ENCODE data around the gene GNPDA1.
A peak's percentile ranks its signal among the peaks of the same experiment; 100 is the strongest.

The GNPDA1 gene

DNA sequence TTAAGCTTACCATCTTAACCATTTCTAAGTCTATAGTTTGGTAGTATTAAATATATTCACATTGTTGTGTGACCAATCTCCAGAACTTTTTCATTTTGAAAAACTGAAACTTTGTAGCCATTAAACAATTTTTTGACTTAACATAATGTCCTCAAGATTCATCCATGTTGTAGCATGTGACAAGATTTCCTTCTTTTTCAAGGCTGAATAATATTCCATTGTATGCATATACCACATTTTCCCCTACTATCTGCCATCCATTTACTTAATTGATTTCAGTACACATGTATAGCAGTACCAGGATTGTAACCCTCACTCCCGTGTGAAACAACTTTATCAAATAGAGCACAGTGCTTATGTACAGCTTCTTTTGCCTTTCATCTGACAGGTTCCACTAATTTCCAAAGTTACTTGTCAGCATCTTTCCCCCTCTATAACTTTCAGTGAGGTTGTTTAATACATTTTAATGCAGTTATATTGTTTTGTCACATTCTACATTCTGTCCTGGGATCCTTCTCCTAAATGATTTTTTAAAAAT, 7.4 kb upstream of the GNPDA1 start:
- no peak for DNase-seq

DNA sequence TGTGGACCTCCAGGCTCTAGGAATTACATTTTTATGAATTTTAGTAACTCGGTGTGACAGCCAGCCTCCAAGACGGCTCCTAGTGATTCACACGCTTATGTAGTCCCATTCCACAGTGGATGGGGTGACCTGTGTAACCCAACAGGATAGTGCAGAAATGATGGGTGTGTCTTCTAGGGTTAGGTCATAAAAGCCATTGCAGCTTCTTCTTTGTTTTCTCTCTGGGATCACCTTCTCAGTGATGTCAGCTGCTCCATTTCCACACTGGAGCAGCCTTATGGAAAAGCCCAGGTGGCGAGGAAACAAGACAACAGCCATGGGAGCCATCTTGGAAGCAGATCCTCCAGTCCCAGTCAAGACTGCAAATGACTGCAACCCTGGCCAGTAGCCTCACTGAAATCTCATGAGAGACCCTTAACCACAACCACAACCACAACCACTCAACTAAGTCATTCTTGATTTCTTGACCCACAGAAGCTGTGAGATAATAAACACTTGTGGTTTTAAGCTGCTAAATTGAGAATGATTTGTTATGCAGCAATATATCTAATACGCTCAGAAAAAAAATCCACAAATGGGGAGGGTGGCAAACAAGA, 5.1 kb upstream of the GNPDA1 start:
- no peak for DNase-seq

DNA sequence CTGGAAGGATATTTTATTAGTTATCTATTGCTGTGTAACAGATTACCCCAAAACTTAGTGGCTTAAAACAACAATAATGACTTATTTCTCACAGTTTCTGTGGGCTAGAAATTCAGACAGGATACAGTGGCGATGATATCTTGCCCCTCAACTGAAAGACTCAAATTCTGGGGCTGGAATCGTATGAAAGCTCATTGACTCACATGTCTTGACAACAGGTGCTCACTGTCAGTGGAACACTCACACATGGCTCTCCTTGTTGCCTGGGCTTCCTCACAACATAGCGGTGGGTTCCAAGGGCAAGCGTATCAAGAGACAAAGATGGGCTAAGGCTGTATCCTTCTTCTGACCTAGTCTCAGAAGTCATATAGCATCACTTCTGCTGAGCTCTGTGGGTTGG, 3.7 kb upstream of the GNPDA1 start:
- no peak for DNase-seq

DNA sequence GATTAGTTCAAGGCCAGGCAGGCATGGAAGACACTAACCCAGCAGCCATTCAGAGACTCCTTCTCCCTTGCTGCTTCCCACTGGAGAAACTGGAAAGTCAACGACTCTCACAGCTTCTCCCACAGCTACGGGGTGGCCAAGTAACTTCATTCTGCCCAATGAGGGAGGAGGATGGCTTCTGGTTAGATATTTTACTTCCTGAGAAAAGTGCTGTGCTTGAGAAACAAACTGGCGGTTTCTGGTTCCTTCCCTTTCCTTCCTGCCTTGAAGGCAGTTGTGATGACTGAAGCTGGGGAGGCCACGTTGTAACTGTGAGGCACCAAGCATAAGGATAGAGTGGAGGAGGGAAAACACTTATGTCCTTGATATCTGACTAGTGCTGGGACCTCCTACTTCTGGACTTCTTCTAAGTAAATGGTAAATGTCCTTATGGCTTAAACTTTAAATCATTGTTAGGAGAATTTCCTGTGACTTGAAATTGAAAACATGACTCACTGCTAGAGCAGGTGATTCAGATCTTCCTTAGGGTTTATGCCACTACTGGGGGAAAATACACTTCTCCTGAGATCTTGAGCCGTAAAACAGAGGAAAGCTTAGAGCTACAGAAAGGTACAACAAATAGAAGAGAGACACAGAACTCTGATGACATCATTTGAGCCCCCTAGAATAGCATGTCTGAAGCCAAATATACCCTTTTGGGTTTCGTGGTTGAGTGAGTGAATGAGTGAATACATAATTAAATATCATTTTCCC, 3.1 kb upstream of the GNPDA1 start:
- DNase-seq, result no peak

DNA sequence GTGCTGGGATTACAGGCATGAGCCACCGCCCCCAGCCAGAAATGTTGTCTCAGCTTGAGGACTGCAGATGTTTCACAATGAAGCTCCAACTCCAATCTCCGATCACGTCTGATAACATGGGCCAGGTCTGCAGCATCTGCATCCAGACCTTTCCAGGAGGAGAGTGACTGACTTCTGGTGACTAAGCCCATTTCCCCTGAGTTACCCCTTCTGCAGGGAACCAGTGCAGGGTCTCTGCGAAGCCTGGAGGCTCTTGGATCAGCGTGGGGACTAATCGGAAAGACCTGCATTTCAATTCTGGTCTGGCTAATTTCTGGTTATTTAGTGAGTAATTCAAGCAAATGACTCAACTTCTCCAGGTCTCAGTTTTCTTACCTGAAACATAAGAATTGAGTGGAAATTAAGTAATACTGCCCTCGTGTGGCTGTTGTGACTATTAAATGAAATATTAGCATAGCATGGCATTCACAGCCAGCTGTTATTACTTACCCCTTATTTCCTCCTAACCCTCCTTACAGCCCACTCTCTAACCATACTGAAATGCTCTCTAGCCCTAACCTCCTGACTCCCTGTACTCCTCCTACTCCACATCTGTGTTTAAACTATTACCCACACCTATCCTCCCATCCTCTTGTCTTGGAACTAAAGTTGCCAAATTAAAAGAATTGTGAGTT, 2.2 kb upstream of the GNPDA1 start:
- peak; percentile 49 for DNase-seq

DNA sequence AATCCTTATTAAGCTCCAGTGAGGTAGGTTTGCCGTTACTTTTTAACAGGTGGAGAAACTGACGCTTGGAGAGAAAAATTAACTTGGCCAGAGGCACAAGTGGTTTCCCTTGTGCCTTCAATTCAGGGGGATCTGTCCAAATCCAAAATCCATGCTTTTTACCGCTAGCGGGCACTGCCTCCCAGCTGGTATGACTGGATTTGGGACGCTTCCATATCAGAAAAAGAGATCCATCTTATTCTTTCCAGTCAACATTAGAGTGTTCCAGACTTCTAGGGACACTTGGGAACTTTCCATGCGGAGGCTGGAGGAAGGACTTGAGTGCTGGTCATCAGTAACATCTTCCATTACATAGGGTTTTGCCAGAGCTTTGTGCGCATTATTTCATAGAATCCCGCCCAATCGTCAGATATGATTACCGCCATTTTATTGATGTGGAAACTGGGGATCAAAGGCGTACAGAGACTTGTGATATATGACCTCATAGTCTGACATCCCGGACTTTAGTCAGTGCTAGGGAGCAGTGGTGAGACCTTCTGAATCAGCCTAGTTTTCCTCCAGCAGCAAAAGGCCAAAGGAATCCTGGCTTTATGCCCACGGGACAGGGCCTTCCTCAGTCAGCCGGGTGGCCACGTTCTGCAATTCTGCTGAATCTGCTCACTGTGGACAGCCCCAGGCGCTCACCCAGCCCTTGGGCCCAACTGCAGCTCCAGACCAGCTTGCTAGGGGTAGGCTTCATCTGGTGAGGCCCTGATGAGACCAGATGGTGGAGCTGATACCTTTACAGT, 1.1 kb upstream of the GNPDA1 start:
- DNase-seq, result no peak

DNA sequence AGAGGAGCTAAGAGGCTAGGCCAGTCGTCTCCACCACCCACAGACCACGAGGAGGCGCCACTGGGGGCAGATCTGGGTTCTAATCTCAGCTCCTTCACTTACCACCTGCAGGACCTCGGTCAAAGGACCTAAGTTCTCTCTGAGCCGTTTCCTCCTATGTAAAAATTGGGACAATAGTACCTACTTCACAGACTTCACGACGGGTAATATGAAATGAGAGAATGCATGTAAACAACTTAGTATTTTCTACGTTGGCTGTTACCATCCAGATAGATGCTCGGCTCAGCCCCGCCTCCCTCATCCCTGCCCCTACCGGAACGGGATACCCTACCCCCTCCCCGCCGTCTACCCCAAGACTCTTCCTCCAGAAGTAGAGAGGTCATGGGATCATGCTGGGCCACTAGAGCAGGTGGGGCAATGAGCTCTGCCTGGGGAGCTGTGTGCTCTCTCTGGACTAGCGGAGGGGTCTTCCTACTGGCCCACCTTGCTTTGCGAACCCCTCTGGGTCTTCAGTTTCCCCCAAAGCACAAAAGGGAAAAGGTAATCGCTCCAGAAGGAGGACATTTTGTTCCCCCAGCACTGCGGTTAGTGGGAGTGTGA, 541 bp downstream of the GNPDA1 start:
- peak; percentile 42 for DNase-seq

DNA sequence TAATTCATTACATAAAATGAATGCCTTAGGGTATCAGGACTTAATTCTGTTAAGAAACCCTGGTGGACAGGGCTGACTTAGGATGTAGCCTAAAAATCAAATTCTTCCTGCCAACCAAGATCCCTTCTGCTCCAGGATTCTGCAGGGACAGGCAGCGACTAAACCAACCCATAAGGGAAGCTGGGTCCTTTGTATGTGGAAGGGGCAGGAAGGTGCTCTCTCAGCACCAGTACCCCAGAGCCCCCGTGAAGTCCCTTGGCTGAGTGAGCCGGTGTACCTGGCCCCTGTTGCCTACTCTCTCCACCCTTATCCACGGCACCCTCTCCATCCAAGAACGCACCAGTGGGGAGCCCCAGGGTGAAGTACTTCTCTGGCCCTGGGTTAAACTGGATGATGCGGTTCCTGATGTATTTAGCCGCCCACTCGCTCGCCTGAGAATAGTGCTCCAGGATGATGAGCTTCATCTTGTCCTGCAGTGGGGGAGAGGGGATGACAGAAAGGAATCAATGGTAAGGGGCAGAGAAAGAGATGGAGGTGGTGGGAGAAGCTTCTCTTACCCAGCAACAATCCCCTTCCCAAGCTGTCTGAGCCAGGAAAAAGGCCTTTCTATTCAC, 1.1 kb downstream of the GNPDA1 start:
- DNase-seq, result no peak

DNA sequence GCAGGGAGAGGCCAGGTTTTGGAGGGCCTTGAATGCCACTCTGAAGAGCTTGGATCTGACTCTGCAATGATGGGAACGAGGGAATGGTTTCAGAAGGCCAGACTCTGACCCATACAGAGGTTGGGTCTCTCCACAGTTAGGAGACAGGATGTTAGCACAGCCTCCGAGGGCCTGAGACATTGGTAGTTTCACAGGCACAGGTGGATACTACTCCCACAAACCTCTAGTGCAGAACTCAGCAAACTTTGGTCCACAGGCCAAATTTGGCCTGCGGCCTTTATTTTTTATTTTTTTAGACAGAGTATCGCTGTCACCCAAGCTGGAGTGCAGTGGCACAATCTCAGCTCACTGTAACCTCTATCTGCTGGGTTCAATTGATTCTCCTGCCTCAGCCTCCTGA, 2.9 kb downstream of the GNPDA1 start:
- DNase-seq, result no peak

DNA sequence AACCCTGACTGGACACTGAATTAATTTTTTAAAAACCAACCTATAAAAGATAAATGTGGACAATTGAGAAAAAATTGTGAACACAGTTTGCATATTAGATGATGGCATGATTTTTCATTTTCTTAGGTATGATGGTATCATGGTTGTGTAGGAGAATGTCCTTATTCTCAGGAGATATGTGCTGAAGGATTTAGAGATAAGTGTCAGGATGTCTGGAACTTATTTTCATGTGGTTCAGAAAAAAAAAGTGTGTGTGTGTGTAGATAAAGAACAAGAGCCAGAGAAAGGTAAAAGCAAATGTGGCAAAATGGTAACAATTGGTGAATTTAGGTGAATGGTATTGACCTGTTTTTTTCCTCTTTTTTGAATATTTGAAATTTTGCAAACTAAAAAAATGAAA, 4.0 kb downstream of the GNPDA1 start:
- no peak for DNase-seq

DNA sequence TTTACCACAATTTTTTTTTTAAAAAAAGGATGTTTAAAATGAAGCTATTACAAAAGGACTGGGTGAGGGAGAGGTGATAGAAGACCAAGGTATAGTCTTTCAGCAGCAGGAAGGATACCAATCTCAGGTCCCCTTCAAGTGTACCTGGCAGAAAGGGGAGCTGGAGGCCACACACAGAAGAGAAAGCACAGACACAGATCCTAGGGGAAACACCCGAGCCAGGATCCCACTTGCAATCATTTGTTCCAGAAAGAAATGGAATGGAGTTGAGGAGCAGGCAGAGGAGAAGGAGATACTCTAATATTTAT, 5.6 kb downstream of the GNPDA1 start:
- no peak for DNase-seq

DNA sequence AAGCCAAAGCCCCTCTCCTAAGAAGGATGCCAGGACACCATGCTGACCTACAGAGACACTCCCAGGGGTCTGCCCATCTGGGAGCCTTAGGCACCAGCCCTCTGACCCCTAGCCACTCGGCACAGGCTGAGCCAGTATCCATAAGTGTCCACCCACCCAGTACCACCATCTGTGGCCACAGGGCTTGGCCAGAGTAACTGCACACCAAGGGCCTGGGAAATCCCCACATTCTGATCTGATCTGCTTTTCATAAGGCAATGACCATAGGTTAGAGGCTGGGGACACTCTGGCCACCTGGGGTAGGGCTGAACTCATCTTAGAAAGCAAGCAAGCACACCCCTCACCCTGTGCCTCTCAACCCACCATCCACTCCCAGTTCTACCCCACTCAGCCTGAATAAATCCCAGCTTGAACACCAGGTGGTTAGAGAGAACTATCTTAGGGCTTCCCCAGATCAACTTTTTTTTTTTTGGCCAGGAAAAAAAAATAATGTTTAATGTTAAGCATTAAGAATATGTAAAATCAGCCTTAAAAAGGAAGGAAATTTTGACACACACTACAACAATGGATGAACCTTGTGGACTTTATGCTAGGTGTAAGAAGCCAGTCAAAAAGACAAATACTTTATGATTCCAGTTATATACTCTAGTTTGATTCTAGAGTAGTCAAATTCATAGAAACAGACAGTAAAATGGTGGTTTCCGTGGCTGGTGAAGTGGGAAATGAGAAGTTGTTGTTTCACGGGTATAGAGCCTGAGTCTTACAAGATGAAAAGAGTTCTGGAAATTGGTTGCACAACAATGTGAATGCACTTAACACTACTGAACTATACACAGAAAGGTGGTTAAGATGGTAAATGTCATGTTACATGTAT, 6.2 kb downstream of the GNPDA1 start:
- DNase-seq, result no peak

DNA sequence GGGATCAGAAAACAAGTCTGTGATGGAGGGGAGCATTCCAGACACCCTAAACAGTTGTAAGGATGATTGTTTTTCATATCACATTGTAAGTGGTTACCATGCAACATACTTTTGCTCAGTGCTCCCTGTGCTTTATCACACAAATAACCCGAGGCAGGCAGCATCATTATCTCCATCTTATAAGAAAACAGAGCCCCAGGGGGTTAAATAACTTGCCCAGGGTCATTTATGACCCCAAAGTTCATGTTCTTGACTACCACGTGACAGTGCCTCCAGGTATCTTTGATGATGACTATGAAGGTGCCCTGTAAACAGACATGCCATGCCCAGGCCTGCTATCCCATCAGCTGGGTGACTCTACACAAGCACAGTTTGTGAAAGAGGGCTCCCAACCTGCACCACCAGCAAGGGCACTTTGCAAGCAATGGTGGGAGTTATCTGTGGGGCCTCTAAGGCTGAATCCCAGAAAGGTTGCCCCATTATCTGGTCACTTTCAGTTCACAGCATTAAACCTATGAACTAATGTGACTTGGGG, 9.5 kb downstream of the GNPDA1 start:
- no peak for DNase-seq

DNA sequence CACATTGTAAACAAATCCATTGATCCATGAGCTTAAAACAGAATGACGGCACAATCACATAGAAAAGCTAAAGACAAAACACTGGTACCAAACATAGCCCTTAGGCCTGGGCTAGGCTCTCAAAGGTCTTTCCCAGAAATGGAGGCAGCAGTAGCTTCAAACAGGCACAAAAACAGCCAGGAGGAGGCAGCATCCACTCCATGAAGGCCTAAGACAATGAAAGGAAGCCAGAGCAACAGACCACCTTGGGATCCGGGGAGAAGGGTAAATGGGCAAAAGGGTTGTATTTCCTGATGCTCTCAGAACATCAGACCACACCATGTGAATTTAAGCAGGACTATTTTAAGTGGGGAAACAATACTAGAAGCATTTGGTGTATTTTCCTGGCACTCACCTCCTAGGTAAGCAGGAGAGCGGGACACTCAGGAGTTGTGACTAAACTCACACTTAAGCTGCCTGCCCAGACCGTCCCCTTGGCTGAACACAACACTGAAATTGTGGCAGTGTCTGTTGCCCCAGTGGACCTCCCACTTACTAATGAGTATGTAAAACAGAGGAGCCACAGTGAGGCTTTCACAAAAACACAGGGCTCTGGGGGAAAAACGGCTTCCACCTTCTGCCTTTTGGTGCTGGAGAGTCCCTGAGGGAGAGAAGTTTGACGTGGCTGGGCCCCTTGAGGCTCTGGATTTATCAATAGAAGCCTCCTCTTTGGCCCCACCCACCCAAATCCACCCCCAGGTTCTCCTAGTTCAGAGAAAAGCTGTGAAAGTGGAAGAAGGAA, 11.9 kb downstream of the GNPDA1 start:
- no peak for DNase-seq

DNA sequence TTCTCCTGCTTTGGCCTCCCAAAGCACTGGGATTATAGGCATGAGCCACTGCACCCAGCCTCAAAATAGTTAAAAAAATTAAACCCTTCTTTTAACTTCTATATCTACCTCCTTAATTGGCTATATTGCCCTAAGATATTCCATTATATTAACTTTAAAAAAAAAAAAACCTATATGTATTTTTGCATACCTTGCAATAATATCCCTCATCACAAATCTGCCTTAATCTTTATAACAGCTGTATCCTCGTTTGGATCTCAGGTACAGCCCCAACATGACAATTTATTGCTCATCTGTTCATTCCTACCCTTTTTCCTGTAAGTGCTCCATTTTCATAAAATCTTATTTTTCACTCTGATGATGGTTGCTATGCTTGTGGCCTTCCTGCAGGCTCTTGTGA, 12.7 kb downstream of the GNPDA1 start:
- DNase-seq, result no peak

DNA sequence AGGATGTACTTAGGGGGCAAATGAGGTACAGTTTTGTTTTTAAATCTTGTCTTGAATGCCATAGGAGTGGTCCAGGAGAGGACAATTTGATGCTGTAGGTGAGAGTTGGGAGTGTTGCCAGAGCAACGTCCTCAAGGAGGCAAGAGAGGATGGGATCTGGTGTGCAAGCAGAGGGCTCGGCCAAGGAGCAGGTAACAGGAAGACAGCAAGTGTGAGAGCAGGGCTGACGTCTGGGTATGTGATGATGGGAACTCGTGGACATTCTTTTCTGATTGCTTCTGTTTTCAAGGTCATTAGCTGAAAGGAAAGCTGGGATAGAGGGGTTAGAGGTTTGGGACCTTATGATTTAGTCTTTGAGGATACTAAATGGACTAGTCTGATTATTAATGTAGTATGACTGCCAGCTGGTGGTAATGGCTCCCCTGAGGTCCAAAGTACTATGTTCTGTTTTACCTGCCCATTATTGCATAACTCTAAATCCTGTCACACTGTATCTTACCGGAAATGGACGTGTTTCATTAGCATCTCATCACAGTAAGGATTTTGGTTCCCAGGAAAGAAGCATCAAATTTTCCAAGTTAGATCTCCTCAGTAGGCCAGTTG, 15.4 kb downstream of the GNPDA1 start:
- no peak for DNase-seq

DNA sequence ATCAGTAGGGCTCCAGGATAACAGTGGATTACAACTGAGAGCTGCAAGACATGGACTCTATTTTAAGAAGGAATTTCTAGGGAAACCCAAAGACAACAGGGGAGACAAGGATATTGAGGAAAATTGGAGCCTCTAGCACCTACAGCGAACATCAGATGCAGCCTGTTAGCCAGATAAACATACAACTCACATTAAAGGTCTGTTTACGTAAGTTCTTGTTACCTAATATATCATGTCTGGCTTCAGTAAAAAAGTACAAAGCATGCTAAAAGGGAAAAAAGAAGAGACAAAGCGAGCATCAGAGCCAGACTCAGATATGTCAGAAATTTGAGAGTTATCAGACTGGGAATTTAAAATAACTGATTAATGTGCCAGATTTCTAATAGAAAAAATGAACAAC, 17.2 kb downstream of the GNPDA1 start:
- no peak for DNase-seq

DNA sequence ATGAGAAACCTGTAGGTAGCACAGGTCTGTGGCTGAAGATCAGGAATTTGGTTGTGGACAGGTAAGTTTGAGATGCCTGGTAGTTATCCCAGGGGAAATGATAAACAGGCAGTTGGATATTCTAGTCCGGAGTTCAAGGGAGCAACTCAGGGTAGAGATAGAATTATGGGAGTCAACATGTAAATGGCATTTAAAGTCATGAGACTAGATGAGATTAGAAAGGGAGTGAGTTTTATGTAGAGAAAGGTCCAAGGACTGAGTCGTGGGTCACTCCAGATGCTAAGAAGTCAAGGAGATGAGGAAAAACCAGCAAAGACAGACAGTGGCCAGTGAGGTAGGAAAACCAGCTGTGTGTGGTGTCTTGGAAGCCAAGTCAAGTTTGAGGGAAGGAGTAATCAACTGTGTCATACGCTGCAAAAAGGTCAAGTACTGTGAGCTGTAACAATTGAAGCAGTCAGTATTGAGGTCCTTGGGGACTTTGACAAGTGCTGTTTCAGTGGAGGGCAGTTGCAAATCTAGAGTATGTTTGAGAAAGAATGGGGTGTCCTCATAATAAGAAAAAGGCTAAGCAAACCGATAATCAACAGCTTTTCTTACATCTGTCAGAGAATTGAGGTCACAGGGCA, 18.2 kb downstream of the GNPDA1 start:
- DNase-seq, result peak; percentile 18

DNA sequence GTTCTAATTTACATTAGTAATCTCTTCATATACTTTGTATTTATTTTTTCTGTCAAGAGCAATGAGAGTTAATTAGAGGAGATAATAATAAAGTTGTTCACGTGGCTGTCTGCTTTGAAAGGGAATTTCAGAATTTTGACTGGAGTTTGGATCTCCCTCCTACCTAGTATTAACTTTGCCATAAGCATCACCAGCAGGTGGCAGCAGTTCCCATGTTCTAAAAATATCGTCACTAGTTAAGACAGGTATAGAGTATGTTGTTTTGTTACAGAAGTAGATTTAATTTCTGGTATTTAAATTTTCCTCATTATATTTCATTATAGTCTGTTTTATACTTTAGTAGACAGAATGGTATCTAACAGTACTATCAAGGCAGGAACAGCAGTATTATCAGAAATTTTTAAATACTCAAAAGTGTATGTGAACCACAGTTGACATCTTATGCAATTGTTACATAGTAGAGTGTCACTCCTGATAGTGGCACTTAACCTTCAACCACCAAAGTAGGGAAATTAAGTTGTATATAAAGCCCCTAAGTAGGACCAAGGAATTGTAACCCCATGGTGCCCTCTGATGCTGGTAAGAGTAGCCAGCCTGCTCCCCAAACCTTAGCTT, 20.4 kb downstream of the GNPDA1 start:
- peak; percentile 20 for DNase-seq

Data from retina (tissue), 1 donor.